Kasumi-1 (cell line): ENCODE data around the gene STPG3.
A peak's percentile ranks its signal among the peaks of the same experiment; 100 is the strongest.

Source experiments
- DNase-seq, 2 experiments: peaks; one replicate each; lab custom pipeline; 2025; lab: John Stamatoyannopoulos, UW

Gene STPG3

DNA sequence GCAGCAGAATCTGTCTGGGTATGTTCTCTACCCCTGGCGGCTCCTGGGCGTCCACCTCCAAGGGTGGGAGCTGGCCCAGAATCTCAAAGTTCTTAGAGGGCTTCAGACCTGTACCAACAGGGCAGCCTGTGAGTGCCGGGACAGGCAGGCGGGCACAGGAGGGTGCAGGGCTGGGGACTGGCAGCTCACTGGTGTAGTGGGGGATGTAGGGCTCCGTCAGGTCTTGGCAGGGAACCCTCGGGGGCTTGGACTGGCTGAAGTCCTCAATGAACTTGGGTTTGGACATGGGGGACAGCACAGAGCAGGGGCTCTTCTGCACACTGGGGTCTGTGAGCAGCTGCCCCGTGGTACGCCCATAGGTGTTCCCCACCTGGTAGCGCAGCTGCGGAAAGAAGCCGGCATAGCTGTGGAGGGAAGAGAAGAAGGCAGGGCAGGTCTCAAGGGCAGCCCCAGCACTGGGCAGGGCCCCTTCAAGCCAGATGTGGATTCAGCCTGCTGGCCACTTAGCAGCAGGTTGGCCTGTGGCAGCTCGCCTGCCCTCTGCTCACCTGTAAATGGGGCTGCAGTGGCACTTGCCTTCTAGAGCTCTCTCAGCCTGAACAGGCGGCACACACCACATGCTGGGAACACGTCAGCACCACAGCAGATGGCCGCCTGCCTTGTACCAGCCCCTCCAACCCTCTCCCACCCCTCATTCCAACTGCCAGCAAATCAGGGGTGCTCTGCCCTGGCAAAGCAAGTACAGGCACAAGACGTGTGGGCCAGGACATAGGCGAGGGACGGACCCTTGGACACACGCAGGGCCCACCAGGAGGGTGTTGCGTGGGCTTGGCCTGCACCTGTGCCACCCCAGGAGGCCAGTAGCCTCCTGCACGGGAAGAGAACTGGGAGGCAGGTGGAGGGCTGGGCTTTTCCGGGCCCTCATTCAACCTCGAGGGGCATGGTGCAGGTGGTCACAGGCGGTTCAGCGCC lies 5.3 kb upstream of the STPG3 start:
- no peak for DNase-seq

DNA sequence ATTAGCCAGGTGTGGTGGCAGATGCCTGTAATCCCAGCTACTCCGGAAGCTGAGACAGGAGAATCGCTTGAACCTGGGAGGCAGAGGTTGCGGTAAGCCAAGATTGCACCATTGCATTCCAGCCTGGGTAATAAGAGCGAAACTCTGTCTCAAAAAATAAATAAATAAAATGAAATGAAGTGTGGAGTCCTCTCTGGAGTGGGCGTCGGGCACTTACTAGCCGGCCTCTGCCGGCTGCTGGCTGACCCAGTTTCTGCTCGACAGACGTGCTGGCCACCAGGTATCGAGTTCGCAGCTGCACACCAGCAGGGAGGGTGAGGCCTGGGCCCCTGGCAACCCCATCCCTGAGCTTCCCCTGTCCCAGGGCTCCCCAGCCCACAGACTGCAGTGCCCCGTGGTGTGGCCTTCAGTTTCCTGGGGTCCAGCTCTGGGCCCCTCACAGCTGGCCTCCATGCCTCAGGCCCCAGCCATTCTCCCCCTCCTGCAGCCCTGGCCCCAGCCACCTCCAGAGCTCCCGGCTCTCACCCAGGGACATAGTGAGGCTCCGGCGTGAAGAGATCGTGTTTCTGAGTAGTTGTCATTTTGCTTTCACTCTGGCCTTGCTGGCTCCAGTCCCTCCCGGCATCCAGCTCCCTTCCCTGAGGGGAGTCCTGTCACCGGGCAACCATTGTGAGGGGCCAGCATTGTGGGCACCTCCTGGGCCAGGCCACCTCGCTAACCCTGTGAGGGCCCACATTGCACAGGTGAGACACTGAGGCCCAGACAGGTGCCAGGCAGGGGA lies 3.8 kb upstream of the STPG3 start:
- DNase-seq = no peak

DNA sequence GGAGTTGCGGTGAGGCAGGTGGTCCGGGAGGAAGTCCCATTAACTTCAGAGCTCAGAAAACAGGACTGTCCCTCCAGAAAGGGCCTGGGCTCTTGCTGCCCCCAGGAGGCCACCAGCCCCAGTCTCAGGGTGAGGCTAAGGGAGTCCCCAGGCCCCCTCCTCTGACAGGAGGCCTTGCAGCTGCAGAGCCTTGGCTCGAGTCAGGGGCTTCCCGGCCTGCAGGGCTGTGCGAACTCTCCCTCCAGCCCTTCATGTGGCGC lies 3.2 kb upstream of the STPG3 start:
- no peak for DNase-seq

DNA sequence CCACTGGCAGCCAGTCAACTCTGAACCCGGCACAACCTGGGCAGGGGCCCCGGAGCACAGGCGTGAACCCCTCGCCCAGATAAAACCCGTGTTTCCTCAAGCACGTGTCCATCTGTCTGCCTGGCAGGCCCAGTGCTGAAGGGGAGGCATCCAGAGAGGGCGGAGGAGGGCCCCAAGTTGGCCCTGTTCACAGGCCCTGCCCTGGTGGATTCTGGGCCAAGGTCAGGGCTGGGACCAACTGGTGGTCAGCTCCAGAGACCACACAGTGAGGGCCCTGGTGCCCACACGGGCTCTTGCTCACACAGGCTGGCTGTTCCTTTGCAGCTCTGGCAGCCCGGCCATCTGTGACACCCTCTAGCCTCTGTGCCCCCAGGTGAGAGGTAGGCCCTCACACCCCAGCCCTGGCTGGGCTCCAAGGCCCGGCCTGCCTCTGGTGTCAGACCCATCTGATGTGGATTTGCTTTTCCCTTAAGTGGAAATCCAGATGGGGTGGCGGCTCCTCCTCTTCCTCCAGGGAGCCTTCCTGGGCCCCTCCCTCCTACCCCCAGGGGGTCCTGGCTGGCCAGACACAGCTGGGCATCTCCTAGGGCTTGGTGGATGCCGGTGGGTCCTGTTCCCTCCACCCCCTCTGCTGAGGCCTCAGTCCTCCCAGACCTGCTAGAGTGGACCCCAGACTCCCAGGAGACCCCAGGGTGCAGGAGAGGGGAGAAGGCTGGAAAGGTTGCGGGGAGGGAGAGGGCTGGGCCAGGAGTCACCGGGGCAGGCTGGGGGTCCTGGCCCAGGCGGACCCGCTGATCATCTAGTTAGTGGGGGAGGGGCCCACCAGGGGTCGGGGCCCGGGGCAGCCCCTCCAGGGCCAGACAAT lies 525 bp upstream of the STPG3 start:
- no peak for DNase-seq

DNA sequence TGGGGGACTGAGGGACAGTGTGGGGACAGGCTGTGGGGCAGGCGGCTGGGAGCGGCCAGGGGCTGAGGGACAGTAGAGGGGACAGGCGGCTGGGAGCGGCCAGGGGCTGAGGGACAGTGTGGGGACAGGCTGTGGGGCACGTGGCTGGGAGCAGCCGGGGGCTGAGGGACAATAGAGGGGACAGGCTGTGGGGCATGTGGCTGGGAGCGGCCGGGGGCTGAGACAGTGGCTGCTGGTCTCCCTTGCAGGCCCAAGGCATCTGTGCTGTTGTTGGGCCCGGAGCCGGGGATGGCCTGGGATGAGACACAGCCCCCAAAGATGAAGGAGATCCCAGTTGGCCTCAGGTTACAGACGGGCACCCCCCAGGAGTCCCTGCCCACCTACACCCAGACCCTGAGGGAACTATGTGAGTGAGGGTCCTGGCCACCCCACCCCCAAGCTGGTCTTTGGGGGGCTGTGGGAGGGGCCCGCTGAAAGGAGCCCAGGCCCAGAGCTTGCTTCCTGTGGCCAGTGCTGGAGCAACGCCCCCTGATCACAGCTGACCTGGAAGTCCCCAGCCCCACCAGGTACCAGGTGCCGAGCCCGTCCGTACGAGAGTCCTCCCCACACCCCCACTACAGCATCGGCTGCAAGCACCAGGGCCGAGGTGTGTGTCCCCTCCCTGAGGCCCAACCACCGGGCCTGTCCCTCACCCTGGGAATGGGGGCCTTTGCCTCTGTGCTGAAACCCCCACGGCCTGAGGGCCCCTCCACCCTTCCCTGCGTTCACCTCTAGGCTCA lies 593 bp downstream of the STPG3 start:
- no peak for DNase-seq

DNA sequence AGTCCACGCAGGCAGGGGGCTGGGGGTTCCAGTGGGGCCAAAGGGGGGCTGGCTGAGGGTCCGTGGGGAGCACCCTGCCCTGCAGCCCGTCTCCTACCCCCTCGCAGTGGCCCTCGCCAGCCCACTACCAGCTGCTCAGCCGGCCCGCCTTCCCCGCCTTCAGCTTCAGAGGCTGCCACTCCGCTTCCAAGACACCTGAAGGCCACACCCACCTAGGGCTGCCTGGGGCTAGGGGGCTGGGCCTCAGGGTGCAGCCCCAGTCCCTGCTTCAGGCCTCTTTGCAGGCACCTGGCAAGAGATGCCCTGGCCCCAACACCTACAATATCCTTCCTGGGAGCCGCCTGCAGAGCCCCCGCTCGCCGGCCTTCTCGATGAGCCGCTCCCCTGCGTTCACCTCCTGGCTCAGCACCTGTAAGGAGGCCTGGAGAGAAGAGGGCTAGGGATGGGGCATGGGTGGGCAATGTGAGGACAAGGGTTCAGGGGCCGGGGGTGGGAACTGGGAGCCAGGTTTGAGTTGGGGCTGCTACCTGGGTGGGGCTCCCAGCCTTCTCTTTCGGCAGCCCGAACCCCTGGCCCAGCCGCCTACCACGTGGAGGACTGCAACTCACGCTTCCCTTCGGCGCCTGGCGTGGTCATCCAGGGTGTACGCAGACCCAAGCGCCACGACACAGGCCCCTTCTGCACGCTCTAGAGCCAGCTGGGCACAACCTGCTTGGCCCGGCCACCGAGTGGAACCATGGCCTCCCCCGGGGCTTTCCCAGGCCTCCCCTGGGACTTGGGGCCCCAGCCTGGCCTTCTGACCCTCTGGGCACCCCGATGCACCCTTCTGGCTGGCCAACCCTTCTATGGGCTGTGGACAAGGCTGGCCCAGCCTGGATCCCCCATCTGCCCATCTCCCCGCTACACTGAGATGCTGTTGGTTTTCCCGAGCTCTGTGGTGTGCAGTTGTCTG lies 1.7 kb downstream of the STPG3 start:
- DNase-seq = no peak

DNA sequence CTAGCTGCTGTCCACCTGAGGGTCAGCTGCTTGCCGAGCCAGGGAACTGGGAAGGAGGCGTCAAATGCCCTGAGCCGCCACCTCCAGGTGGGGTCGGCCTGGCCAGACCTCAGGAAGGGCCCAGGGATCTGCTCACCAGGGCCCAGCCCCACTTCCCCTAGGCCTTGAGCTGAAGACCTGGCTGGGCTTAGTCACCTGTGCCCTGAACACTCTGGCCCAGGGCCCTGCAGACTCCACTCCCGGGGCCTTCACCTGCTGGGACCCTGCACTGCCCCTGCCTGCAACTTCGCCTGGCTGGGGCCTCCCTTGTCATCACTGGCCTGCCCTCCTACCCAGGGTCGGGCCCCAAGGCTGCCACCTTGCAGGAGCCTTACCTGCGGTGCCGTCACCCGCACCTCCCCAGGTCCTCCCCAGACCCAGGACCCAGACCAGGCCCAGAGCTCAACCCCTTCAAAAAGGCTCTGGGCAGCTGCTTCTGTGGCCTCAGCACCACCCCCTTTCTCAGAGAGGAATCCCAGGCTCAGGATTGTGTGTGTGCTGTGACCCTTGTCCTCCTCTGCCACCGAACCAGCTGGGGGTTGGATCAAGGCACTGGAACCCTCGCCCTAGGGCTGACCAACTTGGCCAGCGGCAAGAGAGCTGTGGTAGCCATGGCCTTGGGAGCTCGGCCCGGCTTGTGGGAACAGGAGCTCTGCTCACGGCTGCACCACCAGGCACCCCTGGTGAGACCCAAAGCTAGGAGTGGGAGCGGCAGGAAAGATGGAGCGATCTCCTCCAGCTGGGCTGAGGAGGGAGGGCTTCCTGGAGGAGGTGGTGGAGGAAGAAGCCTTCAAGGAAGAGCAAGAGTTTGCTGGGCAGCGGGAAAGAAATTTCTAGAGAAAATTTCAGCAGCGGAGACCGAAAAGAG lies 2.9 kb downstream of the STPG3 start:
- DNase-seq = no peak

DNA sequence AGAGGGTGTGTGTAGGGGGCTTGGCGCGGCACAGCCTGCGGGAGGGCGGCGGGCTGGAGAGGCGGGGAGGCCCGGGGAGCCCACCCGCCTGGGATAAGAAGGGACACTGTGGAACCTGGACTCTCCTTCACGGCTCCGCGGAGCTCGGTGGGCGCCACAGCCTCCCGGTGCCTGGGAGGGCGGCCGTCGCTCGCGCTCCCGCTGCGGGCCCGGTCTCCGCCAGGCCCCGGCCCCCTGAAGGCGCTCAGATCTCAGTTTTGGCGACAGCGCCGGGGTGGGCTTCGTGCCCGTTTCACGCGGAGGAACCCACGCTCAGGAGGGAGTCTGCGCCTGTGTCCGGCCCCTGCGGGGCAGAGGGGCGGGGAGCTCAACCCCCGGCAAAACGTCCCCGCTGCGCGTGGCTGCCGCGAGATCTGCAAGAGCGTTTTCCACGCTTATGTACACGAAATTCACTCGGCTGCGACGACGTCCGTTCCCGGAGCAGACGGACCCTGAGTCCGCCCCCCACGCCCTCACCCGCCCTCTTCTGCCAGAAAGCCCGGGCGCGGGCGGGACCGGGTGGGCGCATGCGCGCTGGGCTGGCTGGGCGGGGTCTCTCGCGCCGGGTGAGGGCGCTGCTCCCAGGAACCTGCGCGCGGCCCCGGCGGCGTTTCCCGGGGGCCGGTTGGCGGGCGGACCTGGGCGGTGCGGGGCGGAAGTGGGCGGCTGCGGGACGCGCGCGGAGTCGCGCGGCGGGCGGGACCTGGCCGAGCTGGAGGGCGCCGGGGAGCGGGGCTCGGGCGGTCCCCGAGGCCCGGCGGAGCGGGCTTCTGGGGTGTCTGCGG lies 3.8 kb downstream of the STPG3 start, which contains the start of gene NELFB:
TSS of gene NELFB (plus strand) at position 704 of the 824 bp plus-strand sequence.
- DNase-seq = peak; percentile 67 to 74

DNA sequence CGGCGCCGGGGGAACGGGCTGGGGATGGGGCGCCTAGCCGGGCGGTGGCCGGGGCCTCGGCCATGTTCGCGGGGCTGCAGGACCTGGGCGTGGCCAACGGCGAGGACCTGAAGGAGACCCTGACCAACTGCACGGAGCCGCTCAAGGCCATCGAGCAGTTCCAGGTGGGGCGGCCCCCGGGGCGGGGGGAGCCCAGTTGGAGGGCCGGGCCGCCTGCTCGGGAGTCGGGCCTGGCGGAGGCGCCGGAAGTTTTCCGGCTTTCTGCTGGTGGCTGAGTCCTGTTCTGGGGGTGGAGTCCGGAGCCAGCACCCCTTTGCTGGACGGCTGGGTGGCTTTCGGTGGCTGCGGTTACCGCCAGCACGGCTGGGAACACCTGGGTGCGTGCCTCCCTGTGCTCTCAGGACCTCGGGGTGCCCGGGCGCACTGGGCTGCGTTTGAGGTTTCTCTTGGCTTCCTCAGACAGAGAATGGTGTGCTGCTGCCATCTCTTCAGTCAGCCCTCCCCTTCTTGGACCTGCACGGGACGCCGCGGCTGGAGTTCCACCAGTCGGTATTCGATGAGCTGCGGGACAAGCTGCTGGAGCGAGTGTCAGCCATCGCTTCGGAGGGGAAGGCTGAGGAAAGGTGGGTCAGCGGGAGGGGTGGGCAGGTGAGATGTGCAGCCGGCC lies 4.5 kb downstream of the STPG3 start:
- DNase-seq = no peak

DNA sequence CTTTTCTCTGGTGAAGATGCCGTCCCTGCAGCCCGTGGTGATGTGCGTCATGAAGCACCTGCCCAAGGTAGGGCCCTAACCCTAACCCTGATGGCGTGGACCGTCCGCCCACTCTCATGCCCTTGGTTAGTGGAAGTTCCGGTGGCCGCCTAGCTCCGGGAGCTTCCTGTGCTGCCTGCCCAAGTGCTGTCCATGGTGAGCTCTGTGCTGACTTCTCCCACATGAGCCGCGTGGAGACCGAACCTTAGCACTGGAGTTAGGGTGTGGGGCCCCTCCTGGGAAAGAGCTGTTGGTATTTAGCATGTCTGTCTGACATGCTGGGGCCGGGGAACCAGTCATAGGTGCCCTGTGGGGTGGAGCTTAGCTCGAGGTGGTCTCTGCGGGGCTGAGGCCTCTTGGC lies 5.3 kb downstream of the STPG3 start:
- DNase-seq = no peak

DNA sequence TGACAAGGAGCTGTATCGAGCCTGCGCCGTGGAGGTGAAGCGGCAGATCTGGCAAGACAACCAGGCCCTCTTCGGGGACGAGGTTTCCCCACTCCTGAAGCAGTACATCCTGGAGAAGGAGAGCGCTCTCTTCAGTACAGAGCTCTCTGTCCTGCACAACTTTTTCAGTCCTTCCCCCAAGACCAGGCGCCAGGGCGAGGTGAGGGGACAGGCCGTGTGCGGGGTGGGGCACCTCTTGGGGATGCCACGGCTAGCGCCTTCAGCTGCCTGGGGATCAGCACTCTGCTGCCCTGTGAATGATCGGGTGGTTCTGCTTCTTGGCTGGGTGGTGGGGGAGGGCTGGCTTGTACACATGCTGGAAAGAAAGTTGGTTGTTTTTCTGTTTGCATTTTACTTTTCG lies 5.8 kb downstream of the STPG3 start:
- DNase-seq = no peak

DNA sequence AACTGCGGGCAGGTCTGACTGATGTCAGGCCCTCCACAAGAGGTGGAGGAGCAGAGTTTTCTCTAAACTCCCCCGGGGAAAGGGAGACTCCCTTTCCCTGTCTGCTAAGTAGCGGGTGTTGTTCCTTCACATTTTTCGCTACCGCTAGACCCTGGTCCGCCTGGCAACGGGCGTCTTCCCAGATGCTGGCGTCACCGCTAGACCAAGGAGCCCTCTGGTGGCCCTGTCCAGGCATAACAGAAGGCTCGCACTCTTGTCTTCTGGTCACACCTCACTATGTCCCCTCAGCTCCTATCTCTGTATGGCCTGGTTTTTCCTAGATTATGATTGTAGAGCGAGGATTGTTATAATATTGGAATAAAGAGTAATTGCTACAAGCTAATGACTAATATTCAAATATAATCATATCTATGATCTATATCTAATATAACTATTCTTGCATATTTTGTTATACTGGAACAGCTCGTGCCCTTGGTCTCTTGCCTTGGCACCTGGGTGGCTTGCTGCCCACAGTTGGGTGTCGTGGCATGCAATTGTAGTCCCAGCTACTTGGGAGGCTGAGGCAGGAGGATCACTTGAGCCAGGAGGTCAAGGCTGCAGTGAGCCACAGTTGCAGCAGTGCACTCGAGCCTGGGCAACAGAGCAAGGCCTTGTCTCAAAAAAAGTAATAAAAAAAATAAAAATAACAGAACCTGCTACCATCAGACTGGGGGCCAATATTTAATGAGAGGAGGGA lies 11.3 kb downstream of the STPG3 start:
- peak in 1 of 2 experiments; percentile 10 for DNase-seq

DNA sequence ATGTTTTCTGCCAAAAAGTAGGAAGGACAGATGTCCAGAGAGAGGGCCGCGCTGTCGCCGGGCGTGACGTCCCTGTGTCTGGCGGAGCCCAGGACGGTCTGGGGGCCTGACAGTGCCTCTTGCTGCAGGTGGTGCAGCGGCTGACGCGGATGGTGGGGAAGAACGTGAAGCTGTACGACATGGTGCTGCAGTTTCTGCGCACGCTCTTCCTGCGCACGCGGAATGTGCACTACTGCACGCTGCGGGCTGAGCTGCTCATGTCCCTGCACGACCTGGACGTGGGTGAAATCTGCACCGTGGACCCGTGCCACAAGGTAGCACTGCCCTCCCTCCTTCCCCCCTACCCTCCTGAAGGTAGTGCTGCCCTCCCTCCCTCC lies 11.8 kb downstream of the STPG3 start:
- DNase-seq = no peak

DNA sequence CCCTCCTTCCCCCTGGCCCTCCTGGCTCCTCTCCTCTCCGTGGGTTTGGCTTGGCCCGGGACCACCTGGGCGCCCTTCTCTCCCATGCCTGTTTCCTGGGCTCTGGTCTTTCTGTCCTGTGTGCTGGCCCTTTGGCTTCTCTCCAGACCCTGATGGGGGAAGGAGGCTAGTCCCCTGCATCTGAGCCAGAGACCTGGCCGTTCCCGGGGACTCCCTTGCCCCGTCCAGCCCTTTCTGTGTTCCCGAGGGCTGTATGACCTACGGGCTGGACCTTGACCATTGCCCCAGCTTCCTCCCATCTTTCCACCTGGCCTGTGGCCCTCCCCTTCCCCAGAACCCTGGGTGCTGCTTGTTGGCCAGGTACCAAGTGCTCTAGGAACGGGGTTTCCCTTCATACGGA lies 12.4 kb downstream of the STPG3 start:
- DNase-seq = no peak

DNA sequence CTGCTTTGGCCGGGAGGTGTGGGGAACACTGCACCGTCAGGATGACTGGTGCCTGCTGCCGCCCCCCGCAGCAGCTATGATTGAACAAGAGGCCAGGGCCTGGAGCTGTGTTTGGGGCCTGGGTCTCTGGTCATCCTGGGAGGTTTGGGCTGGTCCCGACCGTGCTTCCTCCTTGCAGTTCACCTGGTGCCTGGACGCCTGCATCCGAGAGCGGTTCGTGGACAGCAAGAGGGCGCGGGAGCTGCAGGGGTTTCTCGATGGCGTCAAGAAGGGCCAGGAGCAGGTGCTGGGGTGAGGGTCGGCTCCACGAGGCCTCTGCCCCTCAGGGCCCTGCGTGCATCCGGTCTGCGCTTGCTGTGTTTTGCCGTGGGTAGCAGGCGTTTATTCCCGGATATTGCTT lies 13.0 kb downstream of the STPG3 start:
- no peak for DNase-seq

DNA sequence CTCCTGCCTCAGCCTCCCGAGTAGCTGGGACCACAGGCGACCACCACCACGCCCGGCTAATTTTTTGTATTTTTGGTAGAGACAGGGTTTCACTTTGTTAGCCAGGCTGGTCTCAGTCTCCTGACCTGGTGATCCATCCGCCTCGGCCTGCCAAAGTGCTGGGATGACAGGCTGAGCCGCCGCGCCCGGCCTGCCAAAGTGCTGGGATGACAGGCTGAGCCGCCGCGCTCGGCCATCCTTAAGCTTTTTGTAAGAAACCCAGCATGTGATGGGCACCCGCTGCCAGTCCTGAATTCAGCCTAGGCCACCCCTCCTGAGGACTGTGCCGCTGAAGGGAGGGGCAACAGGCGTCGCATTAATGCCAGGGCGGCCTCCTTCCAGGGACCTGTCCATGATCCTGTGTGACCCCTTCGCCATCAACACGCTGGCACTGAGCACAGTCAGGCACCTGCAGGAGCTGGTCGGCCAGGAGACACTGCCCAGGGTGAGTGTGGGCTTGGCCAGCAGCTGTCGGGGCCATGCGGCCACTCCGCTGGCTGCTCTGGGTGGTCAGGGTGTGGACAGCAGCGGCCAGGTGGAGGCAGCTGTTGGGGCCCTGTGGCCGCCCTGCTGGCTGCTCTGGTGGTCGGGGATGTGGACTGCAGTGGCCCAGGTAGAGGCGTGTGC lies 14.5 kb downstream of the STPG3 start:
- no peak for DNase-seq

DNA sequence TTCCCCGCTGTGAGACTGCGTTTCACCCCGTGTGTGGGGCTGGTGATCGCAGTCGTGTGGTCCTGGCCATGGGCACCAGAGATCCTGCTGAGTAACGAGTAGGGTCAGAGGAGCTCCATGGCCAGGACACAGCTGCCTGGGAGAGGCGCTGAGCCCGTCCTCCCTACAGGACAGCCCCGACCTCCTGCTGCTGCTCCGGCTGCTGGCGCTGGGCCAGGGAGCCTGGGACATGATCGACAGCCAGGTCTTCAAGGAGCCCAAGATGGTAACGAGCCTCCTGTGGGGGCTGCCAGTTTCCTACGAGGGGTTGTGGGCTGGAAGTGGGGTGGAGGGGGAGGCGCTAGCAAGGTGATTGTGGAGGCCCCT lies 15.1 kb downstream of the STPG3 start:
- DNase-seq = no peak
